DOHH2 (cell line): Measurements from ENCODE around the gene TBC1D2B.
"Not testable (repeated sequence)": the region's sequence is repeated elsewhere in the genome, so short reads cannot be mapped to it uniquely, and the experiment has no call there.

Experiments
- H3F3A ChIP-seq: fragments of 200-600 bp; sonication (generic), shearing (Covaris generic); 2 replicates; pipeline ENCODE4 v1.6.0; 2016; ENCODE audit warnings: antibody characterized with exemption, mild to moderate bottlenecking; ENCODE audit not compliant: control insufficient read depth, insufficient read depth
- H3K27ac ChIP-seq: fragments of 200-600 bp; sonication (generic); 2 replicates; pipeline ENCODE4 v1.5.1; 2014; ENCODE audit warnings: low read depth, mild to moderate bottlenecking, low read length, moderate library complexity
- H3K27me3 ChIP-seq: fragments of 200-600 bp; sonication (generic); 2 replicates; pipeline ENCODE4 v1.6.1; 2014; ENCODE audit warnings: mild to moderate bottlenecking, low read length, mixed read lengths; ENCODE audit not compliant: control insufficient read depth
- H3K36me3 ChIP-seq: fragments of 200-600 bp; sonication (generic); 2 replicates; pipeline ENCODE4 v1.6.1; 2014; ENCODE audit warnings: mild to moderate bottlenecking, low read length, moderate library complexity, mixed read lengths; ENCODE audit not compliant: control insufficient read depth
- H3K4me1 ChIP-seq: fragments of 200-600 bp; sonication (generic); 2 replicates; pipeline ENCODE4 v1.6.1; 2014; ENCODE audit warnings: mild to moderate bottlenecking, low read length, mixed read lengths; ENCODE audit not compliant: control insufficient read depth
- H3K4me2 ChIP-seq: fragments of 200-600 bp; sonication (generic); 2 replicates; pipeline ENCODE4 v1.6.0; 2014; ENCODE audit warnings: mild to moderate bottlenecking, low read length, moderate library complexity
- H3K4me3 ChIP-seq: fragments of 200-600 bp; sonication (generic); 2 replicates; pipeline ENCODE4 v1.5.1; 2014; ENCODE audit warnings: mild to moderate bottlenecking, low read length, mixed read lengths
- H3K79me2 ChIP-seq: fragments of 200-600 bp; sonication (generic); 2 replicates; pipeline ENCODE4 v1.6.1; 2014; ENCODE audit warnings: mild to moderate bottlenecking, low read length, mixed read lengths; ENCODE audit not compliant: control insufficient read depth
- H3K9me2 ChIP-seq: fragments of 200-600 bp; sonication (generic); replicated peaks from 2 replicates; pipeline ENCODE4 v1.6.1; 2014; ENCODE audit warnings: mild to moderate bottlenecking, low read length, mixed read lengths; ENCODE audit not compliant: control insufficient read depth
- H3K9me3 ChIP-seq: fragments of 200-600 bp; sonication (generic); 2 replicates; pipeline ENCODE4 v1.6.1; 2014; ENCODE audit warnings: antibody characterized with exemption, low read length, mixed read lengths; ENCODE audit not compliant: control insufficient read depth, insufficient read depth
- H4K20me1 ChIP-seq: fragments of 200-600 bp; sonication (generic); 2 replicates; pipeline ENCODE4 v1.6.0; 2014; ENCODE audit warnings: low read depth, mild to moderate bottlenecking, antibody characterized with exemption, low read length, moderate library complexity; ENCODE audit not compliant: control insufficient read depth, insufficient read depth
- EZH2phosphoT487 ChIP-seq: fragments of 200-600 bp; sonication (generic); IDR thresholded peaks from 2 replicates; pipeline ENCODE4 v1.6.1; 2017; ENCODE audit warnings: borderline replicate concordance, mild to moderate bottlenecking, antibody characterized with exemption, low read length, moderate library complexity, mixed read lengths
- TF ChIP-seq, protein P1 (sequence below): fragments of 200-600 bp; sonication (generic); IDR thresholded peaks from one replicate; pipeline ENCODE4 v1.5.1; 2014; ENCODE audit warnings: antibody characterized with exemption, mild to moderate bottlenecking, low read depth, low read length; ENCODE audit not compliant: poor library complexity, severe bottlenecking

TBC1D2B gene

DNA sequence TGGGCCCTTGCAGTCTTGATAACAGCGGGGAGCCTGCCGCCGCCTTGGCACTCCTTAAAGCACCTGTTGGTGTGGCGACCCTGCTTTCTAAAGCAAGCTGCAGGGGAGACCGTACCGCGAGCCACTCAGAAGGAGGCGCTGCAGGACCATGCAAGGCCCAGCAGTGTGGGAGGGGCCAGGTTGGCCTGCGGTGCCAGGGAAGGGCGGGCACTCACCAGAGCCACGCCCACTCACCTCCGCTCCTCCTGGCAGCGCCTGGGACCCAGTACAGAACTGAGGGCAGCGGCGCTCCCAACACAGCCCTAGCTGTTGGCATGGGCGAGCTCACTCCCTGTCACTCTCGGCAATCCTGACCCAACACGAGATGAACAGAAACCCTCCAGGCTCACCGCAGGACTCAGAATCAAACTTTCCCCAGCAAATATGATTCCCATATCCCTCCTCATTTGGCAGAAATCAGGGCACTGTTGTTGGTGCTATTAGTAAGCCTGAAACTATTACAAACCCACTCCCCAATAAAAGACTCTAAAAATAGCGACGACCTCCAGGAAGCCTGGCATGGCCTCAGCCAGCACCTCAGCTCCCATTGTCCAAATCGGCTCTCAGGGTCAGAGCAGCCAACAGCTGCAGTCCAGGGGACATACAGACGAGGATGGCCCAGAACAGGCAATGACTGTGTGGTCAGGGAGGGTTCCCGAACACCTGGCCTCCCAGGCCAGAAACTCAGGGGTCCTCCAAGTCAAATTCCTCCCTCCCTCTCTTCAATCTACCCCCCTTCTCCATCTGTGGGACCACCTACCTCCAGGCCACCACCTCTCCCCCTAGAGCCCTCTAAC lies 77.2 kb downstream of the TBC1D2B start:
- H3K27me3 ChIP-seq = no peaks in the 10 kb centered on the region
- H3F3A ChIP-seq = no peaks in the 10 kb centered on the region
- H3K79me2 ChIP-seq = no peaks in the 10 kb centered on the region
- H4K20me1 ChIP-seq = no peaks in the 10 kb centered on the region
- H3K9me2 ChIP-seq = no peaks in the 10 kb centered on the region
- H3K4me3 ChIP-seq = no peak overlapping the region
- TF ChIP-seq, protein P1, sequence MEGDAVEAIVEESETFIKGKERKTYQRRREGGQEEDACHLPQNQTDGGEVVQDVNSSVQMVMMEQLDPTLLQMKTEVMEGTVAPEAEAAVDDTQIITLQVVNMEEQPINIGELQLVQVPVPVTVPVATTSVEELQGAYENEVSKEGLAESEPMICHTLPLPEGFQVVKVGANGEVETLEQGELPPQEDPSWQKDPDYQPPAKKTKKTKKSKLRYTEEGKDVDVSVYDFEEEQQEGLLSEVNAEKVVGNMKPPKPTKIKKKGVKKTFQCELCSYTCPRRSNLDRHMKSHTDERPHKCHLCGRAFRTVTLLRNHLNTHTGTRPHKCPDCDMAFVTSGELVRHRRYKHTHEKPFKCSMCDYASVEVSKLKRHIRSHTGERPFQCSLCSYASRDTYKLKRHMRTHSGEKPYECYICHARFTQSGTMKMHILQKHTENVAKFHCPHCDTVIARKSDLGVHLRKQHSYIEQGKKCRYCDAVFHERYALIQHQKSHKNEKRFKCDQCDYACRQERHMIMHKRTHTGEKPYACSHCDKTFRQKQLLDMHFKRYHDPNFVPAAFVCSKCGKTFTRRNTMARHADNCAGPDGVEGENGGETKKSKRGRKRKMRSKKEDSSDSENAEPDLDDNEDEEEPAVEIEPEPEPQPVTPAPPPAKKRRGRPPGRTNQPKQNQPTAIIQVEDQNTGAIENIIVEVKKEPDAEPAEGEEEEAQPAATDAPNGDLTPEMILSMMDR = peak; percentile 80
- no peak for TF ChIP-seq EZH2phosphoT487
- H3K4me2 ChIP-seq = no peak overlapping the region
- H3K36me3 ChIP-seq = no peaks in the 10 kb centered on the region; the same call in 1 of the 2 replicates
- H3K27ac ChIP-seq = no peak overlapping the region
- no peaks in the 10 kb centered on the region for H3K4me1 ChIP-seq
- no peaks in the 10 kb centered on the region for H3K9me3 ChIP-seq

DNA sequence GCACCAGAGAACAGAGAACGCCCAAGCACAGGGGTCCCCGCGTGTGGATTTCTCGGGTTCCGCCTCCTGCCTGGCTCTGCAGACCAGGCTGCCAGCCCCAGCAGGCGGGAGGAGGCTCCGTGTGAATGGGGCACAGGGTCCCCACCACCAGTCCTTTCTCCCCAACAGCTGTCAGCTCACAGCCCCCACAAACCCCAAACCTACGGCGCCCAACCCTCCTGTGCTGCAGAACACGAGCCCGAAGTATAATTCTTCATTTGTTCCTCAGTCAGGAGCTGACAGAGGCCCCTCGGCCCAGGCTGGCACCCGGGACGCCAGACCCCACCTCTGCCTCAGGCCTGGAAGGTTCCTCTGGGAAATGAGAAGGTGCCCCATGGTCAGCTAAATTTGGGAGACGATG lies 78.0 kb downstream of the TBC1D2B start:
- Histone ChIP-seq H3K27me3 (no peaks in the 10 kb centered on the region), H3K79me2 (no peaks in the 10 kb centered on the region), H3K4me1 (peaks cover 3% of the 10 kb centered on the region), H3K9me2 (no peaks in the 10 kb centered on the region), H3K36me3 (no peaks in the 10 kb centered on the region; the same call in 1 of the 2 replicates), H4K20me1 (no peaks in the 10 kb centered on the region), H3K4me3 (no peak overlapping the region), H3F3A (no peaks in the 10 kb centered on the region), H3K9me3 (no peaks in the 10 kb centered on the region), H3K27ac (no peak overlapping the region), H3K4me2 (no peak overlapping the region)
- TF ChIP-seq, protein P1 = no peak
- no peak for TF ChIP-seq EZH2phosphoT487

DNA sequence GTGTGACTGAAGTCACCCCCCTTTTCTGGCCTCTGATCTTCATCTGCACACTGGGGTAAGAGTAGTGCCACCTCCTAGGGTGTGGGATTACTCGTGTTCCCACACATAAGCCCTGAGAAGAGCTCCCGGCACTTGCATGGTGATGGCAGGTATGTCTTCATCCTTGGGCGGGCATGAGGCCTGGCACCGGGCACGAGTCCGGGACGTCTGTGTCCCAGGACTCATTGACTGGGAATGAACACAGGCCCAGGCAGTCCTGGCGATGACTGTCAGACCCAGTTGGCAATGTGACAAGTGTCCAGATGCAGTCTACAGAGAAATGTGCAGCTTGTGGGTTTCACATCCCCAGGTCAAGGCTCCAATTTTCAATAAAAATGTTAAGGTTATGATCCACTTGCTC lies 78.9 kb downstream of the TBC1D2B start:
- H3K36me3 ChIP-seq = no peaks in the 10 kb centered on the region; the same call in 1 of the 2 replicates

DNA sequence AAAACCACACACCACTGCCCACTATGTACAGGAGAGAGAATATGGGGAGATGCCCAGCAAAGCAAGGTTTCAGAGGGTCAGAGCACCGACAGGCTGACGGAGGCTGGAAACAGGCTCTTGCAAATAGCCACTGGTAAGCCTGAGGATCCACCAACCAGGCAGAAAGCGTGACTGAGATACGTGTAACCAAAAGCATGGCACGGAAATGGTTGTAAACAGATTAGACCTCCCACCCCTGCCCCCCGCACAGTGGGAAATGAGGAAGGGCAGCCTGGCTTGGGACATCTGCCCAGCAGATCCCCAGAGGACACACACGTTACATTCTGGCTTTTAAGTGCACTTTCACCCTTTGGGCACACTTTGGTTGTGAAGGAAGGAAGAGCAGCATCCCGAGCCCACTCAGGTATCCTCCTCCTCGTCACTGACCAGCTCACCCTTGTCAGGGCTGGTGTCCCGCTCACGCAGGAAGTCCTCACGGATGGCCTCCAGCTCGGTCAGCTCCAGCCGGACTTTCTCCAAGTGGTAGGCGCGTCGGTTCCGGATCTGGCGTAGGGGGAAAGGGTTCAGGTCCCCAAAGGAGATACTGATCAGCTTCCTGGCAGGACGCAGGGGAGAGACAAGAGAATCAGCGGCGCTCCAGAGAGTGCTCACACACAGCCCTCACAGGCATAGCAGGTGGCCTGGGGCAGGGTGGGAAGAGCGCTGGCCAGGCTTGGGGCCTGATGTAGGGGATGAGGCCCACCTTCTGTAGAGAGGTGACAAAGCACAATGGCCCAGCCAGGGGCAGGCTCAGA lies 79.6 kb downstream of the TBC1D2B start:
- not testable (repeated sequence) for H3K36me3 ChIP-seq, H3K4me2 ChIP-seq, H4K20me1 ChIP-seq, H3K9me3 ChIP-seq, H3F3A ChIP-seq, H3K9me2 ChIP-seq, H3K4me3 ChIP-seq, H3K27ac ChIP-seq, H3K27me3 ChIP-seq, H3K79me2 ChIP-seq
- peaks cover 18% of the 10 kb centered on the region for H3K4me1 ChIP-seq

More for the DNA sequence above, 78.9 kb downstream of the TBC1D2B start:
- Histone ChIP-seq H3K79me2 (no peaks in the 10 kb centered on the region), H3K4me1 (peaks cover 12% of the 10 kb centered on the region), H3K4me3 (no peak overlapping the region), H3K9me3 (no peaks in the 10 kb centered on the region), H3K27ac (no peak overlapping the region), H3K9me2 (no peaks in the 10 kb centered on the region), H3K27me3 (no peaks in the 10 kb centered on the region), H4K20me1 (0 out of 2 replicates have a peak, but pooled peaks cover 1% of the 10 kb centered on the region), H3K4me2 (no peak overlapping the region), H3F3A (no peaks in the 10 kb centered on the region)
- no peak for TF ChIP-seq EZH2phosphoT487
- TF ChIP-seq, protein P1 = no peak

DNA sequence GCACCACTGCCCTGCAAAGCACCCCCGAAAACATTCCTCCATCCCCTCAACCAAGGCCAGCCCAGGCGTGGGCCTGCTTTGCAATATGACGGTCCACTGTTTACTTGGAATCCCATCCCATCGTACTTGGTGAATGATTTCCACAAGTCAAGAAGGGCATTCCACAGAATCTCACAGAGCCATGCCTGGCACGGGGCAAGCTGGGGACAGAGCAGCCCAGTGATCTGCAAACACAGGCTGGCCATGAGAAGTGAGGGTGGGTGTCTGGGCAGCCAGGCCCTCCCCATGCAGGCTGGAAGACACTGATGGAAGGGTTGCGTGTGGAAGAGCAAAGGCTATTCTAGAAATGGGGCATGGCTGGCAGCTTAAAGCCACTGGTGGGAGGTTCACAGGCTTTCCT lies 80.3 kb downstream of the TBC1D2B start:
- not testable (repeated sequence) for H3K4me2 ChIP-seq, H3K27ac ChIP-seq, H3K4me3 ChIP-seq, H3F3A ChIP-seq, H4K20me1 ChIP-seq, H3K36me3 ChIP-seq, H3K9me3 ChIP-seq, H3K9me2 ChIP-seq, H3K79me2 ChIP-seq, H3K27me3 ChIP-seq
- peaks cover 22% of the 10 kb centered on the region for H3K4me1 ChIP-seq
